ENCODE data around the gene ADAM23.

GRCh38 chr2:206647985-206648384, 204.7 kb downstream of the ADAM23 start:
- no peak for TF ChIP-seq EZH2 (IDR thresholded peaks at IDR 0.05; ENCODE audit: insufficient read depth, poor library complexity, severe bottlenecking)
- TF ChIP-seq EZH2phosphoT487 (IDR thresholded peaks at IDR 0.05; ENCODE audit: insufficient read depth, low read depth) = no peak
